Hematopoietic multipotent progenitor cell treated with erythropoietin and hydrocortisone succinate and interleukin-3 and kit ligand, for 17 days (in vitro differentiated cells): Measurements from ENCODE around the gene SRGAP2B.
"Not testable (repeated sequence)": the region's sequence is repeated elsewhere in the genome, so short reads cannot be mapped to it uniquely, and the experiment has no call there.

Experiments used
- DNase-seq: peaks from one replicate; pipeline ENCODE4 v3.0.0-alpha.2; 2015; ENCODE audit warnings: low spot score

Gene SRGAP2B

GRCh38 chr1:144946525-144947480 is 148.3 kb downstream of the SRGAP2B start:
- not testable (repeated sequence) for DNase-seq

- DNase-seq, result not testable (repeated sequence)
These were observed 153.4 kb downstream of the SRGAP2B start for GRCh38 chr1:144941710-144942109.

- not testable (repeated sequence) for DNase-seq
These were observed 155.1 kb downstream of the SRGAP2B start for GRCh38 chr1:144940054-144940453.

GRCh38 chr1:144938627-144939026 is 156.5 kb downstream of the SRGAP2B start:
- not testable (repeated sequence) for DNase-seq

GRCh38 chr1:144936186-144936732 is 158.9 kb downstream of the SRGAP2B start:
- not testable (repeated sequence) for DNase-seq

GRCh38 chr1:144935310-144935709 is 159.8 kb downstream of the SRGAP2B start:
- DNase-seq, result not testable (repeated sequence)

- not testable (repeated sequence) for DNase-seq
These were observed 162.1 kb downstream of the SRGAP2B start for GRCh38 chr1:144933014-144933413.

GRCh38 chr1:144932153-144932552 is 163.0 kb downstream of the SRGAP2B start:
- DNase-seq, result not testable (repeated sequence)

GRCh38 chr1:144931553-144931952 is 163.6 kb downstream of the SRGAP2B start:
- not testable (repeated sequence) for DNase-seq

GRCh38 chr1:144930085-144930777 is 164.9 kb downstream of the SRGAP2B start:
- not testable (repeated sequence) for DNase-seq

GRCh38 chr1:144927292-144927691 is 167.8 kb downstream of the SRGAP2B start:
- DNase-seq, result not testable (repeated sequence)

- not testable (repeated sequence) for DNase-seq
These were observed 171.5 kb downstream of the SRGAP2B start for GRCh38 chr1:144923640-144924039.

- not testable (repeated sequence) for DNase-seq
These were observed 172.3 kb downstream of the SRGAP2B start for GRCh38 chr1:144922785-144923184.

- not testable (repeated sequence) for DNase-seq
These were observed 176.0 kb downstream of the SRGAP2B start for GRCh38 chr1:144919106-144919505.

- not testable (repeated sequence) for DNase-seq
These were observed 177.0 kb downstream of the SRGAP2B start for GRCh38 chr1:144918027-144918603.

GRCh38 chr1:144917154-144918026 is 177.7 kb downstream of the SRGAP2B start:
- not testable (repeated sequence) for DNase-seq

GRCh38 chr1:144913977-144914734 is 181.0 kb downstream of the SRGAP2B start:
- not testable (repeated sequence) for DNase-seq

GRCh38 chr1:144913458-144913857 is 181.7 kb downstream of the SRGAP2B start:
- DNase-seq, result not testable (repeated sequence)

- DNase-seq, result not testable (repeated sequence)
These were observed 184.4 kb downstream of the SRGAP2B start for GRCh38 chr1:144910729-144911128.

- not testable (repeated sequence) for DNase-seq
These were observed 194.3 kb downstream of the SRGAP2B start for GRCh38 chr1:144900841-144901240.
